HG03432 (cell line): Measurements from ENCODE around the gene MPIG6B.

ENCODE experiments used
- ATAC-seq: cut with Tn5 transposase; IDR thresholded peaks from one replicate; pipeline ENCODE4 v1.9.1; 2021; ENCODE audit warnings: mild to moderate bottlenecking, moderate library complexity; ENCODE audit not compliant: unreplicated experiment

Gene MPIG6B

DNA sequence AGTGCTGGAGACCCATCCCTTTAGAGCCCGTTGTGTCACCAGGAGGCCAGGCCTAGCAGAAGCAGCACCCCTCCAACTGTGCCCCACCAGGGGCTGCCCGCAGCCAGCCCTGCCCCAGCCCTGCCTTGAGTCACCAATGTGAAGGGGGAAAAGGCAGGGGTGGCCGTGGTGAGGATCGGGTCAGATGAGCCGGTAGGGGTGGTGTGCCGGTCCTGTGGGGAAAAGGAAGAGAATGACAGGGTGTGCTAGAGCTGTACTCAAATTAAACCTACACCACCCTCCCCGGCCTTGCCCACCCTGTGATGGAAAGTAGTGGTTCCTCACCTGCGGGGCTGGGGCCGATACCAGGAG is 42.4 kb downstream of the MPIG6B start:
- no peak for ATAC-seq

- ATAC-seq: no peak
These were observed 43.0 kb downstream of the MPIG6B start for GRCh38 chr6:31765910-31766794.

DNA sequence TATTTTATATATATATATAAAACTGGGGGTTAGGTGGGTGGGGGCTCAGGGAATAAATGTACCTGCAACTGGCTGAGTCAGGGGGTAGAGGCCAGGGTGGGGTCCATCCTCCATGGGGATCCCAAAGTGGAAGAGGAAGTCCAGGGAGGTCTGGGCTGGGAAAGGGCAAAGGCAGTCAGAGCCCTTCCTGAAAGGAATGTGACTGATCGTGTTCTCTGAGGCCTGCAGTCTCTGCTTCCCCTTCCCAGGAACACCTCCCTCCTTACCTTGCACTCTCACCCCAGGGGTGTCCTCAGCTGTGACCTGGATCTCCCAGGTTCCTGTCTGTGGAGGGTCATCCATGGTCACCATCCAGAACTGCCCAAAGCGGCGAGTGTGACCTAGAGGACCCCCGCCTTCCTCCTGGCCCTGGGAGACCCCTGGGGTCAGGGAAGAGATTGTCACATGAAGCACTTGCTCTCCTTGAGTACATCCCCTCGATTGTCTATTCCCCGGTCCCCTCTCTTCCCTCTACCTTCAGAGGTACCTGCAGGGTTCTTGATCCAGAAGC is 44.0 kb downstream of the MPIG6B start:
- ATAC-seq: no peak

GRCh38 chr6:31768363-31769257 is 45.4 kb downstream of the MPIG6B start:
- ATAC-seq: no peak

- ATAC-seq: no peak
These were observed 46.7 kb downstream of the MPIG6B start for GRCh38 chr6:31769684-31770371.

- no peak for ATAC-seq
These were observed 47.7 kb downstream of the MPIG6B start for GRCh38 chr6:31770860-31771259.

DNA sequence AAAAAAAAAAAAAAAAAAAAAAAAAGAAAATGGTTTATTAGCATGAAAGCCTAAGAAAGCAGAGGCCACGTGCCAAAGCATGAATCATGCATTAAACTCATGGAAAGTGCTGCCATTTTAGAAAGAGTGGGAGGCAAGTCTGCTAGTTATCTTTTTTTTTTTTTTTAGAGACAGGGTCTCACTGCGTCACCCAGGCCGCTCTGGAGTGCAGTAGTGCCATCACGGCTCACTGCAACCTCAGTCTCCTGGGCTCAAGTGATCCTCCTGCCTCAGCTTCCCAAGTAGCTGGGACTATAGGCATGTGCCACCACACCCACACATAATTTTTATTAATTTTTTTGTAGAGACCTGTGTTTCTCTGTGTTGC is 48.8 kb downstream of the MPIG6B start:
- ATAC-seq: no peak

- no peak for ATAC-seq
These were observed 52.0 kb downstream of the MPIG6B start for GRCh38 chr6:31775184-31775583.

DNA sequence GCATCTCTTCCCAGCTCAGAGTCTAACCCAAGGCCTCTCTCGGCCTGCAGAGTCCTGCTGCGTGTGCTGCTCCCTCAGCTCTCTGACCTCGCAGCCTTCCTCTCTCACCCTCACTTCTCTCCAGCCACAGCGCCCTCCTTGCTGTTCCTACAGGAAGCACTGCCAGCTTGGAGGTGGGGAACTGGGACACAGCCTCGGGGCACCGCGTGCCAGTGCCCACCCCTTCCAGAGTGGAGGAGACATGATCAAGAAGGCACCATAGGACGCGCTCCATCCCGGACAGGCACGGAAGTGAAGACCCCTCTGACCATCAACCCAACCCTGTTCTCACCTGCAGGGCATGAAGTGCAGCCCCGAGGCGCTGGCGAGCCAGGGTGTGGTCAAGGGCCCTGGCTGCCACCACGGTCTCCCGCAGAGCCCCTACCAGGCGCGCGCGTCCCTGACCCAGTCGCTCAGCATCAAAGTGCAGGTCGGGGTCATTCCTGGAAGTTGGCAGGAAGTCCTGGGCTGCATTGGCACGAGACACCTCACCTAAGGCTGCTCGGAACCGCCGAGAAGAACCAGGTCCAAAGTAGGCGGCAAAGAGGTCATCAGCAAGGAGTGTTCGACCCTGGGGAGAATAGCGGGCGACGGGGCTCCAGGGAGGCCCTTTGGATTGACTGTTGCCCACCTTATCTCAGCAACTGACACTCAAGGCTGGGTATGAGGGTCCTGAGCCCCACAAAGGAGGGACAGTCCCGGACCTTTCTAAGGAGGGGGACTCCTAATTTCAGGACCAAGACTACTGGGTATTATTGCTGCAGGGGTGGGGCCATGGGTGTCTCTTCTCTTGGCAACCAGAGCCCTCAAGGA is 52.7 kb downstream of the MPIG6B start:
- ATAC-seq: no peak
